SK-N-MC (cell line): ENCODE results near the gene NUDT19.

Experiments used
- EZH2 ChIP-seq: fragments of 200-600 bp; sonication (generic); IDR thresholded peaks from one replicate; pipeline ENCODE4 v1.6.1; 2017; ENCODE audit warnings: antibody characterized with exemption
- FOXP2 ChIP-seq: optimal IDR thresholded peaks from 2 replicates; pipeline ENCODE3; 2011; ENCODE audit warnings: mild to moderate bottlenecking, moderate library complexity; ENCODE audit not compliant: insufficient read depth; ENCODE audit errors: extremely low read length, control extremely low read depth
- POLR2AphosphoS5 ChIP-seq: IDR thresholded peaks from 2 replicates; pipeline ENCODE4 v1.6.1; 2012; ENCODE audit warnings: mild to moderate bottlenecking, low read depth, low read length, borderline replicate concordance

DNA sequence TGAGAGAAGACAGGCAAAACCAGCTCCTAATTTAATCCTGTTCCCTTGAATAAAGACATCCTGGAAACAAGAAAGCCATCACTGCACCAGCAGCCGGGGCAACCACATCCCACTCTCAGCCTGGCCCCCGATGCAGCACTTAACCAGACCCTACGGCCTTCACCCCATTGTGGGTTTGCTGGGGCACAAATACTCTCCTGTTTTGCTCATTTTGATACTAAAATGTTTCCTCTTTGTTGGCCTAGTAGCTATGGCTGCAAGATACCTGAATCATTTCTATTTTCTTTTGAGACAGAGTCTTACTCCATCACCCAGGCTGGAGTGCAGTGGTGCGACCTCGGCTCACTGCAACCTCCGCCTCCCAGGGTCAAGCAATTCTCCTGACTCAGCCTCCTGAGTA is 45.1 kb upstream of the NUDT19 start:
- TF ChIP-seq POLR2AphosphoS5 = no peak
- TF ChIP-seq EZH2 = no peak
- TF ChIP-seq FOXP2 = no peak
